HepG2 (cell line): Measurements from ENCODE around the gene SPNS2. TPM values are rescaled to one million over a fixed set of nuclear protein-coding genes. Genes with fewer than 3 reads are reported as not detected.

Experiments
- FOXK2 ChIP-seq: fragments of 450-650 bp; IDR thresholded peaks from 2 replicates; pipeline ENCODE4 v1.6.1; 2016
- GABPB1 ChIP-seq: IDR thresholded peaks from 2 replicates; pipeline ENCODE4 v1.6.1; 2016; ENCODE audit warnings: mild to moderate bottlenecking, missing genetic modification reagents, moderate library complexity, missing compliant biosample characterization
- GATAD2A ChIP-seq: IDR thresholded peaks from 2 replicates; pipeline ENCODE4 v1.6.1; 2016
- HDAC6 ChIP-seq: fragments of 200-600 bp; sonication (generic); IDR thresholded peaks from 2 replicates; pipeline ENCODE4 v1.7.0; 2017; ENCODE audit warnings: mild to moderate bottlenecking, antibody characterized with exemption, low read length, low read depth
- RXRB ChIP-seq: IDR thresholded peaks from 2 replicates; pipeline ENCODE4 v1.6.1; 2016; ENCODE audit warnings: borderline replicate concordance, missing genetic modification reagents, missing compliant biosample characterization
- ZNF558 ChIP-seq: sonication (generic); formaldehyde crosslinking; IDR thresholded peaks from 2 replicates; pipeline ENCODE4 v1.9.0; 2022; ENCODE audit warnings: mild to moderate bottlenecking, missing genetic modification reagents, borderline replicate concordance
- polyA plus RNA-seq, 8 experiments: library from polyadenylated mRNA; depleted of rRNA in 3 of 8; stranded (reverse) in 7 of 8; unstranded in 1 of 8; fragments of >200 nt; fragmentation: Illumina TruSeq in 4 of 8; extraction: Trizol in 4 of 8; gene quantifications; 2 replicates each; pipeline versions ENCODE4 v1.2.1 to v1.2.3, GENCODE V29; 2011 to 2016; ENCODE audit warnings: low read depth in 4 of 8, missing spikeins in 1 of 8, mixed read lengths in 1 of 8; ENCODE audit not compliant: insufficient read depth in 1 of 8
- total RNA-seq, 5 experiments: library from RNA; depleted of rRNA; stranded (reverse); fragments of >200 nt; fragmentation: Illumina TruSeq; extraction: Trizol; gene quantifications; 2 replicates each; pipeline ENCODE4 v1.2.3, GENCODE V29; 2016; ENCODE audit warnings: low read depth in 1 of 5
- TF ChIP-seq, protein P1 (sequence below), 2 experiments: sonication (generic) in 1 of 2; formaldehyde crosslinking in 1 of 2; IDR thresholded peaks; 2 replicates each; pipeline versions ENCODE4 v1.4.0 to v1.6.1; 2016 to 2020; ENCODE audit warnings: borderline replicate concordance in 1 of 2, low read depth in 1 of 2, mild to moderate bottlenecking in 1 of 2, missing genetic modification reagents in 1 of 2
- TF ChIP-seq, protein P2 (sequence below), 2 experiments: sonication (generic) in 1 of 2; formaldehyde crosslinking in 1 of 2; IDR thresholded peaks; 2 replicates each; pipeline versions ENCODE4 v1.5.1 to v1.6.1; 2011 to 2020; ENCODE audit warnings: borderline replicate concordance in 1 of 2, low read depth in 1 of 2, low read length in 1 of 2, mild to moderate bottlenecking in 1 of 2, missing genetic modification reagents in 1 of 2, moderate library complexity in 1 of 2
- TF ChIP-seq, protein P3 (sequence below): IDR thresholded peaks from 2 replicates; pipeline ENCODE4 v1.6.1; 2018; ENCODE audit warnings: missing genetic modification reagents

Gene SPNS2
- total and polyA plus RNA-seq, 2 of the 13 experiments (the other 11 are each of a cell fraction or from before 2014, with no cell fraction given), result 0.01 TPM; not detected in 1

DNA sequence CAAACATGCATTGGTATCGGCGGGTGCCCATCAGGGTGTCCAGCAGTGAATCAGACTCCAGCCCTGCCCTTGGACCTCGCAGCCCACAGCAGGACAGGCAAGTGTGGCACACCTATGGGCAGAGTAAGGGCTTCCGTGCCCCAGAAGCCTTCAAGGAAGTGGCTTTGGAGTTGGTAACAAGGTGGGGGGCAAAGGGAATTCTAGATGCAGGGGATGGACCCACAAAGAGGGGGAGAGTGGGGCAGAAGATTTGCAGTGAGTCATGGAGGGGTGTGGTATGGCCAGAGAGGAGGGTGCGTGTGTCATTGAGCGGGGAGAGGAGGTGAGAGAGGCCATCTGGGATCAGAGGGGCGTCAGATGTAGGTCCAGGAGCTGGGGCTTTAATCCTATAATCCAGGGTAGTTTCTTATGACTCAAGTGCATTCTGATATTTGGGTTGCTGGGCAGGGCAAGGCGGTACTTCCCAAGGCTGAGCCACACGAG, 8.5 kb upstream of the SPNS2 start (continued):
- TF ChIP-seq, protein P1, sequence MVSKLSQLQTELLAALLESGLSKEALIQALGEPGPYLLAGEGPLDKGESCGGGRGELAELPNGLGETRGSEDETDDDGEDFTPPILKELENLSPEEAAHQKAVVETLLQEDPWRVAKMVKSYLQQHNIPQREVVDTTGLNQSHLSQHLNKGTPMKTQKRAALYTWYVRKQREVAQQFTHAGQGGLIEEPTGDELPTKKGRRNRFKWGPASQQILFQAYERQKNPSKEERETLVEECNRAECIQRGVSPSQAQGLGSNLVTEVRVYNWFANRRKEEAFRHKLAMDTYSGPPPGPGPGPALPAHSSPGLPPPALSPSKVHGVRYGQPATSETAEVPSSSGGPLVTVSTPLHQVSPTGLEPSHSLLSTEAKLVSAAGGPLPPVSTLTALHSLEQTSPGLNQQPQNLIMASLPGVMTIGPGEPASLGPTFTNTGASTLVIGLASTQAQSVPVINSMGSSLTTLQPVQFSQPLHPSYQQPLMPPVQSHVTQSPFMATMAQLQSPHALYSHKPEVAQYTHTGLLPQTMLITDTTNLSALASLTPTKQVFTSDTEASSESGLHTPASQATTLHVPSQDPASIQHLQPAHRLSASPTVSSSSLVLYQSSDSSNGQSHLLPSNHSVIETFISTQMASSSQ (IDR thresholded peaks at IDR 0.05; ENCODE audit: low read depth), result no peak
- TF ChIP-seq, protein P1 (CRISPR knock-in tag; IDR thresholded peaks at IDR 0.05; ENCODE audit: borderline replicate concordance), result no peak
- TF ChIP-seq GABPB1 (CRISPR knock-in tag), result no peak
- TF ChIP-seq FOXK2, result no peak
- TF ChIP-seq, protein P2, sequence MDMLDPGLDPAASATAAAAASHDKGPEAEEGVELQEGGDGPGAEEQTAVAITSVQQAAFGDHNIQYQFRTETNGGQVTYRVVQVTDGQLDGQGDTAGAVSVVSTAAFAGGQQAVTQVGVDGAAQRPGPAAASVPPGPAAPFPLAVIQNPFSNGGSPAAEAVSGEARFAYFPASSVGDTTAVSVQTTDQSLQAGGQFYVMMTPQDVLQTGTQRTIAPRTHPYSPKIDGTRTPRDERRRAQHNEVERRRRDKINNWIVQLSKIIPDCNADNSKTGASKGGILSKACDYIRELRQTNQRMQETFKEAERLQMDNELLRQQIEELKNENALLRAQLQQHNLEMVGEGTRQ (IDR thresholded peaks at IDR 0.05; ENCODE audit: low read depth, low read length), result no peak
- TF ChIP-seq, protein P2 (CRISPR knock-in tag; IDR thresholded peaks at IDR 0.05; ENCODE audit: borderline replicate concordance), result no peak
- no peak for TF ChIP-seq RXRB
- TF ChIP-seq, protein P3, sequence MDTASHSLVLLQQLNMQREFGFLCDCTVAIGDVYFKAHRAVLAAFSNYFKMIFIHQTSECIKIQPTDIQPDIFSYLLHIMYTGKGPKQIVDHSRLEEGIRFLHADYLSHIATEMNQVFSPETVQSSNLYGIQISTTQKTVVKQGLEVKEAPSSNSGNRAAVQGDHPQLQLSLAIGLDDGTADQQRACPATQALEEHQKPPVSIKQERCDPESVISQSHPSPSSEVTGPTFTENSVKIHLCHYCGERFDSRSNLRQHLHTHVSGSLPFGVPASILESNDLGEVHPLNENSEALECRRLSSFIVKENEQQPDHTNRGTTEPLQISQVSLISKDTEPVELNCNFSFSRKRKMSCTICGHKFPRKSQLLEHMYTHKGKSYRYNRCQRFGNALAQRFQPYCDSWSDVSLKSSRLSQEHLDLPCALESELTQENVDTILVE, result no peak
- TF ChIP-seq HDAC6, result no peak
- no peak for TF ChIP-seq GATAD2A
- no peak for TF ChIP-seq ZNF558
